Measurements from ENCODE around the gene CYP27C1.

GRCh38 chr2:127157651-127158485 is 62.2 kb downstream of the CYP27C1 start:
- no peak for TF ChIP-seq EP300 (IDR thresholded peaks at IDR 0.05)
- TF ChIP-seq POLR2A (IDR thresholded peaks at IDR 0.05), result no peak
- TF ChIP-seq CTCF (IDR thresholded peaks at IDR 0.05), result no peak
